A549 (cell line): ENCODE measurements around the gene CS.

Experiments
- BHLHE40 ChIP-seq: IDR thresholded peaks from 2 replicates; pipeline ENCODE4 v1.6.1; 2012; ENCODE audit warnings: low read depth, low read length, inconsistent platforms
- CTCF ChIP-seq: fragments of >200 bp; sonication (Bioruptor Twin); formaldehyde crosslinking; IDR thresholded peaks from 3 replicates; pipeline ENCODE4 v1.5.1; 2016
- POLR2A ChIP-seq: IDR thresholded peaks from 2 replicates; pipeline ENCODE4 v1.6.1; 2012; ENCODE audit warnings: mild to moderate bottlenecking, low read length

GRCh38 chr12:56286044-56286830, 13.9 kb downstream of the CS start:
- no peak for TF ChIP-seq CTCF
- no peak for TF ChIP-seq POLR2A
- no peak for TF ChIP-seq BHLHE40
